HG02938 (cell line): ENCODE results near the gene DZIP3.
"Not testable (repeated sequence)": the region's sequence is repeated elsewhere in the genome, so short reads cannot be mapped to it uniquely, and the experiment has no call there.

ENCODE experiments used
- ATAC-seq: cut with Tn5 transposase; IDR thresholded peaks from one replicate; pipeline ENCODE4 v1.9.1; 2021; ENCODE audit warnings: mild to moderate bottlenecking, moderate library complexity; ENCODE audit not compliant: unreplicated experiment

DZIP3 gene

GRCh38 chr3:108599677-108600409 is 10.3 kb downstream of the DZIP3 start:
- ATAC-seq = no peak

- ATAC-seq = peak; percentile 87
These were observed 12.9 kb downstream of the DZIP3 start for GRCh38 chr3:108602249-108602934.

- ATAC-seq = peak; percentile 6
These were observed 13.4 kb downstream of the DZIP3 start for GRCh38 chr3:108602935-108603294.

GRCh38 chr3:108603691-108604090 is 14.2 kb downstream of the DZIP3 start:
- no peak for ATAC-seq

GRCh38 chr3:108605028-108605427 is 15.5 kb downstream of the DZIP3 start:
- no peak for ATAC-seq

- ATAC-seq = no peak
These were observed 16.0 kb downstream of the DZIP3 start for GRCh38 chr3:108605491-108605890.

- no peak for ATAC-seq
These were observed 19.2 kb downstream of the DZIP3 start for GRCh38 chr3:108608750-108609149.

GRCh38 chr3:108610651-108611050 is 21.1 kb downstream of the DZIP3 start:
- no peak for ATAC-seq

GRCh38 chr3:108616090-108616489 is 26.6 kb downstream of the DZIP3 start:
- not testable (repeated sequence) for ATAC-seq

- no peak for ATAC-seq
These were observed 30.7 kb downstream of the DZIP3 start for GRCh38 chr3:108620250-108620649.

- no peak for ATAC-seq
These were observed 34.0 kb downstream of the DZIP3 start for GRCh38 chr3:108623504-108623903.

- ATAC-seq = no peak
These were observed 40.5 kb downstream of the DZIP3 start for GRCh38 chr3:108629974-108630373.

GRCh38 chr3:108642526-108642925 is 53.0 kb downstream of the DZIP3 start:
- no peak for ATAC-seq

GRCh38 chr3:108645364-108645763 is 55.8 kb downstream of the DZIP3 start:
- no peak for ATAC-seq

GRCh38 chr3:108655664-108656063 is 66.1 kb downstream of the DZIP3 start:
- not testable (repeated sequence) for ATAC-seq

- ATAC-seq = no peak
These were observed 72.2 kb downstream of the DZIP3 start for GRCh38 chr3:108661699-108662098.

GRCh38 chr3:108662142-108662738 is 72.7 kb downstream of the DZIP3 start:
- ATAC-seq = no peak

- ATAC-seq = no peak
These were observed 74.7 kb downstream of the DZIP3 start for GRCh38 chr3:108664266-108664665.

- no peak for ATAC-seq
These were observed 77.8 kb downstream of the DZIP3 start for GRCh38 chr3:108667312-108667711.

- ATAC-seq = no peak
These were observed 79.7 kb downstream of the DZIP3 start for GRCh38 chr3:108669208-108669607.

GRCh38 chr3:108672701-108673100 is 83.2 kb downstream of the DZIP3 start:
- ATAC-seq = no peak

- no peak for ATAC-seq
These were observed 84.6 kb downstream of the DZIP3 start for GRCh38 chr3:108673988-108674661.
